Activated naive CD4-positive, alpha-beta T cell treated with anti-CD3 and anti-CD28 coated beads for 36 hours (primary cell): ENCODE data around the gene SEC14L1. TPM values are rescaled to one million over a fixed set of nuclear protein-coding genes. Genes with fewer than 3 reads are reported as not detected.

ENCODE experiments used
- CTCF ChIA-PET: fragments of 350-600 bp; sonication (Branson Sonifier 250); formaldehyde crosslinking; loops from one replicate; lab custom pipeline; 2021; ENCODE audit warnings: antibody characterized with exemption; lab: Charles Lee
- DNase-seq: peaks from one replicate; pipeline ENCODE4 v3.0.0-alpha.2; 2020
- H3K27ac Mint-ChIP-seq: one replicate; pipeline ENCODE4 v1.8.0; 2021; ENCODE audit warnings: mild to moderate bottlenecking, mixed read lengths
- H3K27me3 Mint-ChIP-seq: one replicate; pipeline ENCODE4 v1.8.0; 2021; ENCODE audit warnings: low read depth, mixed read lengths
- H3K36me3 Mint-ChIP-seq: one replicate; pipeline ENCODE4 v1.8.0; 2021; ENCODE audit warnings: low read depth, mixed read lengths
- H3K4me1 Mint-ChIP-seq: one replicate; pipeline ENCODE4 v1.8.0; 2021; ENCODE audit warnings: low read depth, mixed read lengths
- H3K4me3 Mint-ChIP-seq: one replicate; pipeline ENCODE4 v1.8.0; 2021; ENCODE audit warnings: mild to moderate bottlenecking, moderate library complexity, mixed read lengths
- H3K9me3 Mint-ChIP-seq: one replicate; pipeline ENCODE4 v1.8.0; 2021; ENCODE audit warnings: mixed read lengths
- intact Hi-C: fragments of 100-400 bp; cut with micrococcal nuclease; formaldehyde crosslinking; loops from one replicate; pipeline ENCODE4 v1.15.1; 2023
- total RNA-seq, 2 experiments: library from RNA; stranded (reverse); gene quantifications; one replicate each; pipeline ENCODE4 v1.2.3, GENCODE V29; 2021

The SEC14L1 gene
- total RNA-seq, 2 experiments from 2014 or later: 39.6 to 42.5 TPM

- DNase-seq: no peak
- Mint-ChIP-seq H3K27me3 (no peaks in the 10 kb centered on the region), H3K36me3 (peaks cover 32% of the 10 kb centered on the region), H3K27ac (no peak overlapping the region), H3K4me1 (no peaks in the 10 kb centered on the region), H3K4me3 (no peak overlapping the region), H3K9me3 (no peaks in the 10 kb centered on the region)
- intact Hi-C loops: no loop called here
- CTCF ChIA-PET: no interaction called here
Measured at GRCh38 chr17:77207689-77208216, 67.0 kb downstream of the SEC14L1 start.

GRCh38 chr17:77208217-77208808, 67.5 kb downstream of the SEC14L1 start:
- intact Hi-C loops: no loop called here
- no peaks in the 10 kb centered on the region for H3K9me3 Mint-ChIP-seq
- CTCF ChIA-PET: no interaction called here
- no peak for DNase-seq
- H3K27ac Mint-ChIP-seq: no peak overlapping the region
- no peaks in the 10 kb centered on the region for H3K4me1 Mint-ChIP-seq
- no peaks in the 10 kb centered on the region for H3K27me3 Mint-ChIP-seq
- peaks cover 32% of the 10 kb centered on the region for H3K36me3 Mint-ChIP-seq
- H3K4me3 Mint-ChIP-seq: no peak overlapping the region

- Mint-ChIP-seq H3K4me3 (no peak overlapping the region), H3K27ac (no peak overlapping the region), H3K9me3 (no peaks in the 10 kb centered on the region), H3K36me3 (peaks cover 28% of the 10 kb centered on the region), H3K4me1 (no peaks in the 10 kb centered on the region), H3K27me3 (no peaks in the 10 kb centered on the region)
- intact Hi-C loops: no loop called here
- DNase-seq: no peak
- CTCF ChIA-PET: no interaction called here
Measured at GRCh38 chr17:77208856-77209255, 68.1 kb downstream of the SEC14L1 start.

- H3K4me3 Mint-ChIP-seq: no peak overlapping the region
- CTCF ChIA-PET: no interaction called here
- H3K9me3 Mint-ChIP-seq: no peaks in the 10 kb centered on the region
- no peak for DNase-seq
- peaks cover 31% of the 10 kb centered on the region for H3K36me3 Mint-ChIP-seq
- no peak overlapping the region for H3K27ac Mint-ChIP-seq
- no peaks in the 10 kb centered on the region for H3K4me1 Mint-ChIP-seq
- intact Hi-C loops: no loop called here
- H3K27me3 Mint-ChIP-seq: no peaks in the 10 kb centered on the region
Measured at GRCh38 chr17:77209330-77209748, 68.6 kb downstream of the SEC14L1 start.

- H3K9me3 Mint-ChIP-seq: no peaks in the 10 kb centered on the region
- no peaks in the 10 kb centered on the region for H3K27me3 Mint-ChIP-seq
- H3K36me3 Mint-ChIP-seq: peaks cover 30% of the 10 kb centered on the region
- DNase-seq: no peak
- H3K27ac Mint-ChIP-seq: no peak overlapping the region
- no peak overlapping the region for H3K4me3 Mint-ChIP-seq
- H3K4me1 Mint-ChIP-seq: no peaks in the 10 kb centered on the region
- intact Hi-C loops: no loop called here
- CTCF ChIA-PET: no interaction called here
Measured at GRCh38 chr17:77210331-77210730, 69.6 kb downstream of the SEC14L1 start.

- Mint-ChIP-seq H3K9me3 (no peaks in the 10 kb centered on the region), H3K27me3 (no peaks in the 10 kb centered on the region), H3K27ac (no peak overlapping the region), H3K4me1 (no peaks in the 10 kb centered on the region), H3K36me3 (peaks cover 30% of the 10 kb centered on the region), H3K4me3 (no peak overlapping the region)
- CTCF ChIA-PET: interaction anchor here (0.9 kb wide), 1 partner anchor 29 kb away, joined by 6 read pairs; no protein-coding TSS in a partner anchor
- intact Hi-C loops: no loop called here
- no peak for DNase-seq
Measured at GRCh38 chr17:77210946-77211541, 70.3 kb downstream of the SEC14L1 start.

GRCh38 chr17:77211681-77212080, 70.9 kb downstream of the SEC14L1 start:
- no peak overlapping the region for H3K4me3 Mint-ChIP-seq
- H3K9me3 Mint-ChIP-seq: no peaks in the 10 kb centered on the region
- peaks cover 24% of the 10 kb centered on the region for H3K36me3 Mint-ChIP-seq
- CTCF ChIA-PET: interaction anchor here (0.7 to 0.9 kb wide), 2 partner anchors 30 to 124 kb away, joined by 3 to 6 read pairs; no protein-coding TSS in a partner anchor
- H3K4me1 Mint-ChIP-seq: no peaks in the 10 kb centered on the region
- DNase-seq: no peak
- no peaks in the 10 kb centered on the region for H3K27me3 Mint-ChIP-seq
- no peak overlapping the region for H3K27ac Mint-ChIP-seq
- intact Hi-C loops: no loop called here

- intact Hi-C loops: no loop called here
- Mint-ChIP-seq H3K27ac (no peak overlapping the region), H3K36me3 (peaks cover 21% of the 10 kb centered on the region), H3K27me3 (no peaks in the 10 kb centered on the region), H3K4me1 (no peaks in the 10 kb centered on the region), H3K9me3 (no peaks in the 10 kb centered on the region), H3K4me3 (no peak overlapping the region)
- no peak for DNase-seq
- CTCF ChIA-PET: interaction anchor here (0.7 kb wide), 1 partner anchor 125 kb away, joined by 3 read pairs; no protein-coding TSS in a partner anchor
Measured at GRCh38 chr17:77212081-77212832, 71.5 kb downstream of the SEC14L1 start.

GRCh38 chr17:77212833-77213777, 72.3 kb downstream of the SEC14L1 start:
- Mint-ChIP-seq H3K9me3 (no peaks in the 10 kb centered on the region), H3K36me3 (peaks cover 21% of the 10 kb centered on the region), H3K4me3 (no peak overlapping the region), H3K27me3 (no peaks in the 10 kb centered on the region), H3K27ac (no peak overlapping the region), H3K4me1 (no peaks in the 10 kb centered on the region)
- CTCF ChIA-PET: no interaction called here
- intact Hi-C loops: no loop called here
- no peak for DNase-seq

- Mint-ChIP-seq H3K36me3 (peaks cover 17% of the 10 kb centered on the region), H3K4me1 (no peaks in the 10 kb centered on the region), H3K27me3 (no peaks in the 10 kb centered on the region), H3K27ac (no peak overlapping the region), H3K4me3 (no peak overlapping the region), H3K9me3 (no peaks in the 10 kb centered on the region)
- intact Hi-C loops: no loop called here
- DNase-seq: no peak
- CTCF ChIA-PET: no interaction called here
Measured at GRCh38 chr17:77213778-77214132, 73.0 kb downstream of the SEC14L1 start.

GRCh38 chr17:77214328-77214727, 73.6 kb downstream of the SEC14L1 start:
- H3K27me3 Mint-ChIP-seq: no peaks in the 10 kb centered on the region
- intact Hi-C loops: no loop called here
- H3K36me3 Mint-ChIP-seq: peaks cover 17% of the 10 kb centered on the region
- CTCF ChIA-PET: no interaction called here
- no peaks in the 10 kb centered on the region for H3K4me1 Mint-ChIP-seq
- no peak overlapping the region for H3K4me3 Mint-ChIP-seq
- H3K27ac Mint-ChIP-seq: no peak overlapping the region
- no peak for DNase-seq
- H3K9me3 Mint-ChIP-seq: no peaks in the 10 kb centered on the region

GRCh38 chr17:77214743-77215142, 74.0 kb downstream of the SEC14L1 start:
- Mint-ChIP-seq H3K27me3 (no peaks in the 10 kb centered on the region), H3K36me3 (peaks cover 16% of the 10 kb centered on the region), H3K9me3 (no peaks in the 10 kb centered on the region), H3K4me3 (no peak overlapping the region), H3K4me1 (no peaks in the 10 kb centered on the region), H3K27ac (no peak overlapping the region)
- intact Hi-C loops: no loop called here
- DNase-seq: peak; percentile 57
- CTCF ChIA-PET: no interaction called here
